ENCODE data around the gene ARHGEF1. TPM values are rescaled to one million over a fixed set of nuclear protein-coding genes. Genes with fewer than 3 reads are reported as not detected.

The ARHGEF1 gene
- total RNA-seq, 2 donors from 2014 or later = 64.1 to 98.7 TPM

DNA sequence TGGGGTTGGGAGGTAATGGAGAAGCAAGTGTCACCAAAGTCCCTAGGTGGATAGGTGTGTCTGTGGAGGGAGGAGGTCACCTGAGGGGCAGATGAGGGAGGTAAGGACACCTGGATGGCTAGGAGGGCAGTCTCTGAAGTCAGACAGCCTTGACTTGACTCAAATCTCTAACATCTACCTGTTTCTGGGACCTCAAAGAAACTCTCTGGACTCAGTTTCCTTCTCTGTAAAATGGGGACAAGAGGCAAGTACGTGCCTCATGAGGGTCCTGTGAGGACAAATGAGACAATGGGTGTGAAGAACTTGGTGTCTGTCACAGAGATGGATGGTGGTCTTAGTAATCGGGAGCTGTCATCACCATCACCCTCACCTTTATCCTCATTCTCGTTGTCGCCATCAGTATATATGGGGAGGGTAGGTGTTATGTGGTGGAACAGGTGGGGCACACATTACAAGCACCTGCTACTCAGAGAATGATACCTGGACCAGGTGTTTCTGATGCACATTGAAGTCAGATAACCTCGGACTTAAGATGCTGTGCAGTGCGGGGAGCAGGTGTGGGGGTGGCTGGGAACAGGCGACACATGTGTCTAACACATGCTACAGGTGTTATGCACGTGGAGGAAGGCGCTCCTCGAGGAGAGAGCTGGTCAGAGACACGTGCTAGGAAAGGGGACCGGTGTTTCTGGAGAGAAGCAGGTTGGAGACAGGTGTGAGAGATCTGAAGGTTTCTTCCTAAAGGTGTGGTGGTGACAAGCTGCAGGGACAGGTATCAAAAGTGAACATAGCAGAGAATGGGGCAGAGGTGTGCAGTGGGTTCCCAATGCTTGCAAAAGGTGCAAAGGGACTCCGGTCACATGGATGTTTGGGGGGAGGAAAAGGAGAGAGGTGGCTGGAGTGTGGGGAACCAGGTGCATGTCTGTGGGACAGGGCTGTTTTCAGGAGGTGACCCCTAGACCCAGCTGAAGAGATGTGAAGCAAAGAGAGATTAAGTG lies 41.5 kb downstream of the ARHGEF1 start:
- TF ChIP-seq, protein P1, sequence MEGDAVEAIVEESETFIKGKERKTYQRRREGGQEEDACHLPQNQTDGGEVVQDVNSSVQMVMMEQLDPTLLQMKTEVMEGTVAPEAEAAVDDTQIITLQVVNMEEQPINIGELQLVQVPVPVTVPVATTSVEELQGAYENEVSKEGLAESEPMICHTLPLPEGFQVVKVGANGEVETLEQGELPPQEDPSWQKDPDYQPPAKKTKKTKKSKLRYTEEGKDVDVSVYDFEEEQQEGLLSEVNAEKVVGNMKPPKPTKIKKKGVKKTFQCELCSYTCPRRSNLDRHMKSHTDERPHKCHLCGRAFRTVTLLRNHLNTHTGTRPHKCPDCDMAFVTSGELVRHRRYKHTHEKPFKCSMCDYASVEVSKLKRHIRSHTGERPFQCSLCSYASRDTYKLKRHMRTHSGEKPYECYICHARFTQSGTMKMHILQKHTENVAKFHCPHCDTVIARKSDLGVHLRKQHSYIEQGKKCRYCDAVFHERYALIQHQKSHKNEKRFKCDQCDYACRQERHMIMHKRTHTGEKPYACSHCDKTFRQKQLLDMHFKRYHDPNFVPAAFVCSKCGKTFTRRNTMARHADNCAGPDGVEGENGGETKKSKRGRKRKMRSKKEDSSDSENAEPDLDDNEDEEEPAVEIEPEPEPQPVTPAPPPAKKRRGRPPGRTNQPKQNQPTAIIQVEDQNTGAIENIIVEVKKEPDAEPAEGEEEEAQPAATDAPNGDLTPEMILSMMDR (IDR thresholded peaks at IDR 0.05) = no peak
- H3K27me3 ChIP-seq = peaks cover 27% of the 10 kb centered on the region
- no peak for DNase-seq

DNA sequence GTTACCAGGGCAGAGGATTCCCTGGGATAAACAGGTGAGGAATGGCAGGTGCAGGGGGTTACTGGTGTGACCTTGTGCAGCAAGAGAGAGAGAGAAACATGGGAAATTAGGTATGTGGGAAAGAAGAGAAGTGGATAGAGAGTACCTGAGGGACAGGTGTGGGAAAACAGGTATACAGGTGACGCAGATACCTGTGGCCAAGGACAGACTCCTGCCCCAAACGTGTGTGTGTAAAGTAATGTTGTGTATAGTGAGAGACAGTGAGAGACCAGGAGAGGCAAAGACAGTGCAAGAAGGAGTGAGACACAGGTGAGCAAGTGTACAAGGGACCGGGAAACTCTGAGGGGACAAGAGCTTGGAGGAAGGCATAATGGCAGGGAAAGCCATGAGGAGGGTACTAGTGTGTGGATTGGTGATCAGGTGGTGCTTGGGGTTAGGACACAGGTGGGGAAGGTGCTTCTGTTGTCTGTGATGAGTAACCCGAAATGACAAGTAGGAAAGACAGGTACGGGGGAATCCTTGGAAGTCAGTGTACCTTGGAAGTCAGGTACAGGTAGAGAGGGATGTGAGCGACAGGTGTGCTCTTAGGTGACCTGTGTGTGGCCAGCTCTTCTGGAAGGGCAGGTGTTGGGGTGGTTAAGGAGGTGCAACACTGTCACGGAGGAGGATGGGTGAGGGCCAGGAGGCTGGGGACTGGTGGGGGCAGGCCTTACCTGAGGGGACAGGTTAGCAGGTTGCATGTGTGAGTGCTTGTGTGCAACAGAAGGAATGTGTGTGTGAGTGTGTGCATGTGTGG lies 42.4 kb downstream of the ARHGEF1 start:
- peaks cover 27% of the 10 kb centered on the region for H3K27me3 ChIP-seq
- H3K9me3 ChIP-seq = no peaks in the 10 kb centered on the region
- no peak overlapping the region for H3K27ac ChIP-seq
- no peak overlapping the region for H3K9ac ChIP-seq (ENCODE audit: low read depth in 2 of 2, low read length in 2 of 2)
- TF ChIP-seq, protein P1 (IDR thresholded peaks at IDR 0.05) = no peak
- intact Hi-C loops (cut with DNase I) = no loop called here
- no peak for DNase-seq
- H3K4me1 ChIP-seq = peaks cover 5% of the 10 kb centered on the region
- no peaks in the 10 kb centered on the region for H3K36me3 ChIP-seq
- no peak overlapping the region for H3K4me3 ChIP-seq

More for the DNA sequence above, 41.5 kb downstream of the ARHGEF1 start:
- Histone ChIP-seq H3K36me3 (no peaks in the 10 kb centered on the region), H3K9ac (ENCODE audit: low read depth in 2 of 2, low read length in 2 of 2) (no peak overlapping the region), H3K27ac (no peak overlapping the region), H3K4me3 (no peak overlapping the region), H3K4me1 (peaks cover 5% of the 10 kb centered on the region), H3K9me3 (no peaks in the 10 kb centered on the region)
- intact Hi-C loops (cut with DNase I) = no loop called here

DNA sequence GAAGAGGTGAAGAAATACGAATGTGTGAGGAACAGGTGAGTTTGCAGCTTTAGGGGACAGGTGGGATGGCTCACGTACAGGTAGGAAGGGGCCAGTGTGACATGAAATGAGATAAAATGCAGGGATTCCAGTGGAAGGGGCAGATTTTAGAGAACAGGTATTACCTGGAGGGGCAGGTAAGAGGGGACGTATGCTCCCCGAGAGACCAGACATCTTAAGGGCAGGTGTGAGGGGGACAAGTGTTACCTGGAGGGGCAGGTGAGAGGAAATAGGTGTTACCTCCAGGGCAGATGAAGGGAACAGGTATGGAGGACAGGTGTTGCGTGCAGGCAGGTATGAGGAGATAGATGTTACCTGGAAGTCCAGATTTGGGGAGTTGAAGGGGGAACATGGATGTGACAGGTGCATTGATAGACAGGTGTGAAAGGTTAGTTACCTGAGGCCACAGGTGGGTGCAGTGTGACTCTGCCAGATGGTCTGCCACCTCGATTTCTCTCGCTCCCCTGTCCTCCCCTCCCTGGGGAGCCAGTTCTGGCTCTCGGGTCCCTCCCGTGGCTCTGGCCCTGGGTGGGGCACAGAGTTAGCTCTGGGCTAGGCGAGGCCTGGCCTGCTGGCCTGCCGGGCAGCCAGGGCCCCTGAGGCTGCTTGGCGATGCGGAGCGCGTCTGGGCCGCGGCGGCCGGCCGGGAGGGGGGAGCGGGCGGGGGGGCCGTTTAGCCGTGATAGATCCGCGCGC lies 43.2 kb downstream of the ARHGEF1 start:
- H3K27me3 ChIP-seq = peaks cover 27% of the 10 kb centered on the region
- intact Hi-C loops (cut with DNase I) = no loop called here
- no peak overlapping the region for H3K4me3 ChIP-seq
- DNase-seq = no peak
- H3K4me1 ChIP-seq = peaks cover 5% of the 10 kb centered on the region
- no peaks in the 10 kb centered on the region for H3K36me3 ChIP-seq
- no peaks in the 10 kb centered on the region for H3K9me3 ChIP-seq
- no peak overlapping the region for H3K27ac ChIP-seq
- H3K9ac ChIP-seq (ENCODE audit: low read depth in 2 of 2, low read length in 2 of 2) = no peak overlapping the region
- TF ChIP-seq, protein P1 (IDR thresholded peaks at IDR 0.05) = no peak

DNA sequence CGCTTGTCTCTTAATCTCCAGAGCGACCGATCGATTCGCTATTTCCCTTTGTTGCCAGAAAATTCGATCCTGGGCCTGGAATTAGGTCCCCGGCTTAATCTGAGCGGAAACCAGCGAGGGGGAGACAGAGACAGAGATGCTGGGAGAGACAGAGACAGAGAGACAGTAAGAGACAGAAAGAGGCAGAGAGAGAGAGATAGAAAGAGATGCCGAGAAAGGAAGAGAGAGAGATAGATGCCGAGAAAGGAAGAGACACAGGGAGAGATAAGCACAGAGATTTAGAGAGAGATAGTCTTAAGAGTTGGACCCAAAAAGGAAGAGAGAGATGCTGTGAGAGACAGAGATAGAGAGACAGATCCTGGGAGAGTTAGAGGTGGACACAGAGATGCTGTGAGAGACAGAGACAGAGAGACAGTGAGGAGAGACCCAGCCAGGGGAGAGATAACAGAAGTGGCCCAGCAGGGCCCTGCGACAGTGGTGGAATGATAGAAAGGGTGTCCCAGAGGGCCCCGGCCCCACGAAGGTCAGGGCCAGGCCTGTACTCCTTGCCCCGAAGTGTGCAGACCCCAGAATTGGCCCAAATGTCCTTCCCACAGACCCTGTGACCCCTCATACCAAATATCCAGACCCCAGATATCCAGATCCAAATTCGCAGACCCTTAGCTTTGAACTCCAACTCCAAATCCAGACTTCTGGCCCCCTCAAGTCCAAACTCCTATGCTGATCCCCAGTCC lies 43.9 kb downstream of the ARHGEF1 start:
- no peak for DNase-seq
- Histone ChIP-seq H3K9me3 (no peaks in the 10 kb centered on the region), H3K4me3 (no peak overlapping the region), H3K27ac (no peak overlapping the region), H3K27me3 (peaks cover 27% of the 10 kb centered on the region), H3K36me3 (no peaks in the 10 kb centered on the region), H3K4me1 (peaks cover 5% of the 10 kb centered on the region), H3K9ac (ENCODE audit: low read depth in 2 of 2, low read length in 2 of 2) (no peak overlapping the region)
- TF ChIP-seq, protein P1 (IDR thresholded peaks at IDR 0.05) = no peak
- intact Hi-C loops (cut with DNase I) = no loop called here

Data from colonic mucosa (tissue), 4 donors.